Right atrium auricular region (tissue), 2 donors: Measurements from ENCODE around the gene TMEM127. TPM values are rescaled to one million over a fixed set of nuclear protein-coding genes. Genes with fewer than 3 reads are reported as not detected.

Experiments
- DNase-seq: peaks from one replicate; pipeline ENCODE4 v3.0.0-alpha.2; 2019; ENCODE audit warnings: low spot score
- H3K27ac ChIP-seq, 2 donors: fragments of 200-600 bp; sonication (generic); 1 replicate in 1 of 2; 2 replicates in 1 of 2; pipeline ENCODE4 v1.5.1; 2016 to 2019
- H3K27me3 ChIP-seq, 2 donors: fragments of 200-600 bp; sonication (generic); one replicate each; pipeline versions ENCODE4 v1.5.1 to v1.6.0; 2017 to 2019
- H3K36me3 ChIP-seq: fragments of 200-600 bp; sonication (generic); one replicate; pipeline ENCODE4 v1.5.1; 2016
- H3K4me1 ChIP-seq, 2 donors: fragments of 200-600 bp; sonication (generic); one replicate each; pipeline versions ENCODE4 v1.5.1 to v1.6.0; 2017 to 2019
- H3K4me3 ChIP-seq, 2 donors: fragments of 200-600 bp; sonication (generic); 1 replicate in 1 of 2; 2 replicates in 1 of 2; pipeline ENCODE4 v1.5.1; 2017 to 2019; ENCODE audit warnings: mild to moderate bottlenecking in 1 of 2, moderate library complexity in 1 of 2
- H3K9me3 ChIP-seq, 2 donors: fragments of 200-600 bp; sonication (generic); one replicate each; pipeline ENCODE4 v1.5.1; 2019
- total RNA-seq, 2 donors: library from RNA; depleted of rRNA; stranded (reverse); fragments of >200 nt; gene quantifications; one replicate each; pipeline ENCODE4 v1.1.0, GENCODE V29; 2016
- TF ChIP-seq, protein P1 (sequence below), 2 donors: fragments of 200-600 bp; sonication (generic); IDR thresholded peaks; one replicate each; pipeline ENCODE4 v1.5.1; 2019; ENCODE audit warnings: antibody characterized with exemption in 2 of 2

TMEM127 gene
- total RNA-seq, 2 donors from 2014 or later: 88.9 to 95.2 TPM

DNA sequence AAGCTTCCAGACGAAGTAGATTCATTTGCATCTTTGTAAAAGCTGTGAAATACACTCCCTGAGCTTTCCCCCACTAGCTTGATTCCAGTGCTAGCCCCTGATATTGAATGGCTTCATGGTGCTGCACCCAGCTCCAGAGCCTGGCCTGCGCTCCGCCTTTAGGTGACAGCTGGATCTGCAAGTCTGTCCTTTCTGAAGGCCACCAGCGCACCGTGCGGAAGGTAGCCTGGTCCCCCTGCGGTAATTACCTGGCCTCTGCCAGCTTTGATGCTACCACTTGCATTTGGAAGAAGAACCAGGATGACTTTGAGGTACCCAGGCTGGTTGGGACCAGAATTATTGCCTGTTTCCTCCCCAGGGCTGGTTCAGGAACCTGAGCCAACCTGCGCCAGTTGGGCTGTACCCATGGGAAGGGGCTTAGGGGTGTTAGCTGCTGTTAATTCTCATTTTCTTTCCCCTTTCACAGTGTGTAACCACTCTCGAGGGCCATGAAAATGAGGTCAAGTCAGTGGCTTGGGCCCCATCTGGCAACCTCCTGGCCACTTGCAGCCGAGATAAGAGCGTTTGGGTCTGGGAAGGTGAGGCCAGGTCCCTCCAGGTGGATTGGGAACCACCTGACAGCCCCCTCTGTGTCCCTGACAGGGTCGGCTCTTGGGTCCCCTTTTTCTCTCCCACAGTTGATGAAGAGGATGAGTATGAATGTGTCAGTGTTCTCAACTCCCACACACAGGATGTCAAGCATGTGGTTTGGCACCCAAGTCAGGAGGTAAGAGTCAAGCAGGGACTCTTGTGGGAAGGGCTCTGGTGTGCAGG lies 1.6 kb upstream of the TMEM127 start:
- Histone ChIP-seq H3K4me1 (peaks cover 2 to 43% of the 10 kb centered on the region in 2 donors), H3K27me3 (no peaks in the 10 kb centered on the region), H3K4me3 (peak overlapping the region in 1 of 2 donors; percentile 97), H3K36me3 (peaks cover 48% of the 10 kb centered on the region), H3K27ac (no peak overlapping the region), H3K9me3 (no peaks in the 10 kb centered on the region)
- TF ChIP-seq, protein P1, sequence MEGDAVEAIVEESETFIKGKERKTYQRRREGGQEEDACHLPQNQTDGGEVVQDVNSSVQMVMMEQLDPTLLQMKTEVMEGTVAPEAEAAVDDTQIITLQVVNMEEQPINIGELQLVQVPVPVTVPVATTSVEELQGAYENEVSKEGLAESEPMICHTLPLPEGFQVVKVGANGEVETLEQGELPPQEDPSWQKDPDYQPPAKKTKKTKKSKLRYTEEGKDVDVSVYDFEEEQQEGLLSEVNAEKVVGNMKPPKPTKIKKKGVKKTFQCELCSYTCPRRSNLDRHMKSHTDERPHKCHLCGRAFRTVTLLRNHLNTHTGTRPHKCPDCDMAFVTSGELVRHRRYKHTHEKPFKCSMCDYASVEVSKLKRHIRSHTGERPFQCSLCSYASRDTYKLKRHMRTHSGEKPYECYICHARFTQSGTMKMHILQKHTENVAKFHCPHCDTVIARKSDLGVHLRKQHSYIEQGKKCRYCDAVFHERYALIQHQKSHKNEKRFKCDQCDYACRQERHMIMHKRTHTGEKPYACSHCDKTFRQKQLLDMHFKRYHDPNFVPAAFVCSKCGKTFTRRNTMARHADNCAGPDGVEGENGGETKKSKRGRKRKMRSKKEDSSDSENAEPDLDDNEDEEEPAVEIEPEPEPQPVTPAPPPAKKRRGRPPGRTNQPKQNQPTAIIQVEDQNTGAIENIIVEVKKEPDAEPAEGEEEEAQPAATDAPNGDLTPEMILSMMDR (IDR thresholded peaks at IDR 0.05): no peak
- no peak for DNase-seq

DNA sequence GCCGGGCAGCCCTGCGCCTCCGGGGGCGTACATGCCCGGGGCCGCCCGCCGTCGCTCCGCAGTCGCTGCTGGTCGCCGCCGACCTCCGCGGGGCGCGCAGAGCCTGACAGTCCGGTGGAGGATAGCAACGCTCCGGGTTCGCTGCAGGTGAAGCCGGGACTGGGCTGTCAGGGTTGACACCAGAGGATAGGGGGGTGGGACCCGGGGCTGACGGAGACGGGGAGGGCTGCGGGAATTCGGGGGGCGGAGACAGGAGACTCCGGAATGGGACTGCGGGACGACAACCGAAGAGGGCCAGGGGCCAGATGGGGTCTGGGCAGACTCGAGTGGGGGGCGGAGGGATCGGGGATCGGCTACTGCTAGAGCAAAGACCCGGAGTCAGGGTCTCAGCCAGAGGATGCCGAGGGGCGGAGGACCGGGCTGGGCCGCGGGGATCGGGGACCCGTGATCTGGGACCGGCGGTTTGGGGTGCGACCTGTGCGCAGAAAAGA lies 403 bp downstream of the TMEM127 start:
- no peaks in the 10 kb centered on the region for H3K9me3 ChIP-seq
- H3K27ac ChIP-seq: peak overlapping the region; percentile 96 to 97
- TF ChIP-seq, protein P1 (IDR thresholded peaks at IDR 0.05): no peak
- H3K27me3 ChIP-seq: no peaks in the 10 kb centered on the region
- H3K4me3 ChIP-seq: peak overlapping the region; percentile 97 to 98
- H3K4me1 ChIP-seq: peaks cover 2 to 63% of the 10 kb centered on the region in 2 donors
- DNase-seq: no peak
- peaks cover 36% of the 10 kb centered on the region for H3K36me3 ChIP-seq

DNA sequence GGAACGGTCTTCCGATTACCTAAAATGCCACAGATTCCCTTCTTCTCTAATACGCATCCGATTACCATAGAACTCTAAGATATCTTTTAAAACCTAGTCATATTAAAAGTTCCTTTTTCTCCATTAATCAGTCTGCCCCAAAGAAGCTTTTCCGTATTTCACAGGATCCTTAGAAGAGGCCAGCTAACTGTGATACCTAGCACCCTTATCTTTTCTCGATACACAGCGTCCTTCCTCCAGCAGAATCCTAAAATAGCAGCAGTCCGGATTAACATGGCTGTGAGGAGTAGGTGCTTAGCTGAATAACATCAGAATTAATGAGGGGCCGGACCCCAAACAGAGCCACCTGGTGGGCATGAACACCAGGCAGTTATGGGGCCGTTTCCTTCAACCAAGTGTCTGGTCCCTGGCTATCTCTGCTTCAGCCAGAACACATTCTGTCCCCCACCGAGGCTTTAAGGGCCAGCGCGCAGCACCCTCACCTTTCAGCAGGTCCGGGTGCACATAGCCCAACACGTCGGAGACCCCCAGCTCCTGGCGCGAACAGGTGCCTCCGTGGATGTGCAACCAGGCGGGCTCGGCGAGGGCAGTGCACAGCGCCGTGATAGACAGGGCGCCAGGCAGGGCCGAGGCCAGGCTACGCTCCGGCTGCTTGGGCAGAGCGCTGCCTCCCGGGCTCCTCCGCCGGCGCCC lies 995 bp downstream of the TMEM127 start:
- Histone ChIP-seq H3K9me3 (no peaks in the 10 kb centered on the region), H3K36me3 (peaks cover 31% of the 10 kb centered on the region), H3K27me3 (no peaks in the 10 kb centered on the region), H3K4me3 (peak overlapping the region; percentile 97 to 98), H3K4me1 (peaks cover 2 to 69% of the 10 kb centered on the region in 2 donors), H3K27ac (peak overlapping the region; percentile 96 to 97)
- TF ChIP-seq, protein P1 (IDR thresholded peaks at IDR 0.05): peak; percentile 16 to 46
- no peak for DNase-seq

DNA sequence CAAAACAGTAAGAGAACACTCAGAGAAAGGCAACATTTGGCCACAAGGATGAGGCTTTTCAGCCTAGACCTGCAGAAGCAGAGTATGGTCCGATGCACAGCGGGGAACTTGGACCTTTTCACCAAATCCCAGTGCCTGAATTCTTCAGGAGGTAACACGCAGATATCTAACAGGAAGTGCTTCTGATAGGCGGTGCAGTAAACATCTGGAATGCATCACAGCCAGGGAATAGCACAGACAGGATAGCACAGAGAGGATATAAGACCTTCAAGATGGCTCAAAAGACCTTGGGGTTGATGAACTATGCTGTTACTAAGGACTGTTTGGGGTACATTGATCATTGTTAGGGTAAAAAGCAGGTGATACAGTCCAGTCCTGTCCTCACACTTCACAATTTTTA lies 1.7 kb downstream of the TMEM127 start:
- Histone ChIP-seq H3K27ac (peak overlapping the region; percentile 96 to 97), H3K4me3 (peak overlapping the region; percentile 97 to 98), H3K9me3 (no peaks in the 10 kb centered on the region), H3K4me1 (peaks cover 5 to 76% of the 10 kb centered on the region in 2 donors), H3K27me3 (no peaks in the 10 kb centered on the region), H3K36me3 (peaks cover 24% of the 10 kb centered on the region)
- DNase-seq: no peak
- TF ChIP-seq, protein P1 (IDR thresholded peaks at IDR 0.05): no peak

DNA sequence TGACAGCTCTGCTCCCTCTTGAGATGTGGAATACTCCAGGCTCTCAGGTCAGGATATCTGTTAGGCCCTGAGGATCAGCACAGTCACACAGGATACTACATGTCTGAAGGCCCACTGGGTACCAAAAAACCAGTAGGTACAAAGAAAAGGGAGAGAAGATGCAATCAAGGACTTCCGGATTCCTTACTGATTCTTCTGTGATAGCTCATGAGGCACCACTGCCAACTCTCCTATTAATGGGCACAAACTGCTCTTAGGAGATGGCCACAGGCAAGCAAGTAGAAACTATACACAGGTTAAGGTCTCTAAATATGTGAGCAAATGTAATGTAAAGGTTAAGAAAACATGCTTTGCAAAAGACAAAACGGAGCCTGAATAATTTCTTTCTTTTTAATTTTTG lies 3.5 kb downstream of the TMEM127 start:
- Histone ChIP-seq H3K4me3 (no peak overlapping the region), H3K9me3 (no peaks in the 10 kb centered on the region), H3K36me3 (peaks cover 19% of the 10 kb centered on the region), H3K4me1 (peaks cover 7 to 89% of the 10 kb centered on the region in 2 donors), H3K27me3 (no peaks in the 10 kb centered on the region), H3K27ac (peak overlapping the region; percentile 96 to 97)
- TF ChIP-seq, protein P1 (IDR thresholded peaks at IDR 0.05): no peak
- no peak for DNase-seq
